NCI-H526 (cell line): ENCODE measurements around the gene NSF.
"Not testable (repeated sequence)": the region's sequence is repeated elsewhere in the genome, so short reads cannot be mapped to it uniquely, and the experiment has no call there.

Experiments
- DNase-seq, 2 experiments: peaks; one replicate each; lab custom pipeline; 2025; lab: John Stamatoyannopoulos, UW

The NSF gene

DNA sequence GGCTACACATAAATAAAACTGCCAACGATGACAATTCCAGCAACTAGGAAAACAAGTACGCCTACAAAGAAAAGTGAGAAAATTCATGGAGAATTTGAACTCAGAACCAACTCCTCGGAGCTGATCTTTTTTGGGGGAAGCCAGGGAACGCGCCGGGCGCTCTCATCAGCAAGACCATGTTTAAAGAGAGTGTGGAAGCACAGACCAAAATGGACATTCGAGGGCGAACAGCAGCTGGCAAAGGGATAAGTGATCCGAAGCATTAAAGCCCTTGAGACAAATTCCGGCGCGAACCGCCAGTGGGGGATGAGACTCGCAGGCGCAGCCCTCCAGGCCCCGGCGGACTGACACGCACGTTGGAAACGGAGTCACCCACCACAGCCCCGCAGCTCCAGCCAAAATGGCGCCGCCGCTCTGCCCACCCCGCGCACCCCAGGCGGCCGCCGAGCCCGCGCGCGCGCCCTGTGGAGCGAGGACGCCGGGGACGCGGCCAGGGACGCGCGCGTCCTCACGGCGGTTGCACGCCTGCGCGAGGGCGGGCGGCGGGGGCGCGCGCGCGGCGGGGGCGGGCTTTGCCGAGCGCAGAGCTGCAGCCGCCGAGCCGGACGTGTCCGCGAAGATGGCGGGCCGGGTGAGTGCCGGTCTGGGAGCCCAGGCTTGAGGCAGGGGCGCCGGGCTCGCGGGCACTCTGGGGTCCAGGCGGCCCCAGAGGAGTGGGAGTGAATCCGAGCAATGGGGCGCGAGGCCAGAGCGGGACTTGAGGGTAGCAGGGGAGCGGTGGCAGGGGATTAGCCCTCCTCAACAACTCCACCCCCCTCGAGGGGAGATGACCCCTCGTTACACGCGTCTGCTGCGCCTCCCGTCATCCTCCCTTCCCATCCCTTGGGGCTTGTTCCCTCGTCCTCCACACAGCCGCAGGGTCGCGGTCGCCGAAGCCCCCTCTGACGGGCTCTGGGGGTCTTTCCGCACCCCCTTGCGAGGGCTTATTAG lies at the start of gene NSF:
NSF (plus strand) TSS at position 513 of the 990 bp plus-strand sequence; CDS start at position 620, 107 bp downstream.
- not testable (repeated sequence) for DNase-seq

DNA sequence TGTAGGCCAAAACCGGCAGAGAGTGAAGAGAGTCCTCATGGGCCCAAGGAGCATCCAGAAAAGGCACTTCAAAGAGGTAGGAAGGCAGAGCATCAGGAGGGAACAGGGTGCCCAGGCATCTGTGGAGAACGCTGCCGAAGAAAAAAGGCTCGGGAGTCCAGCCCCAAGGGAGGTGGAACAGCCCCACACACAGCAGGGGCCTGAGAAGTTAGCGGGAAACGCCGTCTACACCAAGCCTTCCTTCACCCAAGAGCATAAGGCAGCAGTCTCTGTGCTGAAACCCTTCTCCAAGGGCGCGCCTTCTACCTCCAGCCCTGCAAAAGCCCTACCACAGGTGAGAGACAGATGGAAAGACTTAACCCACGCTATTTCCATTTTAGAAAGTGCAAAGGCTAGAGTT lies 41.9 kb upstream of the NSF start:
- DNase-seq = not testable (repeated sequence)

DNA sequence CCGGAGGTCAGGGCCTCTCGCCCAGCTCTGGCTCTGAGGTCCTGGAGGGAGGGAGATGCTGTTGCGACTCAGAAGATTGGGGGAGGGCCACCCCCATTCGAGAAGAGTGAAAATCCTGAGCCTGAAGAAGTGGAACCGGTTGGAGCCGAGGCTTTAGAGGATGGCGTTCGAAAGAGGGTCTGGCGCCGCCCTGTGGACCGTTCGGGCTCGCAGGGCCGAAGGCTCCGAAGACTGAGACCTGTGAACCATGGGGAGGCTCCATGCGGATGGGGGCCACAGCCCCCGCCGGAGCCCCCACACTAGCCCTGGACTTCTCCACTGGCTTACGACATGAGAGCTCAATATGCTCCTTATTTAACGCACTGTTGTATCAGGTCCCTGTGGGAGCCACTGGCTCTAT lies 31.3 kb upstream of the NSF start:
- not testable (repeated sequence) for DNase-seq

DNA sequence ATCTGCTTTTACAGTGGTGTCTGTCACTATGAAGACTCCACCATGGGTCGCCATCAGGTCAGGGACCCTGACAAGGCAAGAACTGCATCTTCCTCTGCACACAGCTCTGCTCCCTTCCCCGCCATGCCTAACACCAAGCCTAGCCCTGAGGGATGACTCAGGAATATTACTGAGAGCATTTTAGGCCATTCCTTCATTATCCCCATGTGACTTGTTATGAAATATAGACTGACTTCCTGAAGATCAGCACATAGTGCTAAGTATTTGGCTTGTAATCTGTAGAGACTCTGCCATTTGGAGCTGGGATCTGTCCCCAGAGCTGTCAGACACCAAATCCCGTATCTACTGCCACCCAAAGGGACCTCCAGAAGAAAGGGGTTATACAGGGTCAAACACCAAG lies 30.4 kb upstream of the NSF start:
- not testable (repeated sequence) for DNase-seq

DNA sequence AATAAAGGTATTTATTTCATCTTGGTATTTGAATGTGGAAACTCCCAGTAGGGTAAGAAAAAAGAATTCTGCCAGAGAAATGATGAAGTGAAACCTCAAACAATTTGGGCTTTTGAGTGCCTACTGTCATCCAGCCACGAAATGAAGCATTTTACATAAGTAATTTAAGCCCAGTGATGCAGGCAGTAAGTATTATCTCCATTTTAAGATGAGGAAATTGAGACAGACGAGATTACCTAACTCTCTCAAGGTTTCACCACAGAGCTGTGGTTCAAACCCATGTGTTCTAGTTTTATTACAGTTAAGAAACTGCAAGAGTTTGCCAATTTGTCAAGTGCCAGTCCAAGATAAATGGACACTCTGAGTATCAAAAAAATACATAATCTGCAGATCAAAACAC lies 24.2 kb upstream of the NSF start:
- not testable (repeated sequence) for DNase-seq

DNA sequence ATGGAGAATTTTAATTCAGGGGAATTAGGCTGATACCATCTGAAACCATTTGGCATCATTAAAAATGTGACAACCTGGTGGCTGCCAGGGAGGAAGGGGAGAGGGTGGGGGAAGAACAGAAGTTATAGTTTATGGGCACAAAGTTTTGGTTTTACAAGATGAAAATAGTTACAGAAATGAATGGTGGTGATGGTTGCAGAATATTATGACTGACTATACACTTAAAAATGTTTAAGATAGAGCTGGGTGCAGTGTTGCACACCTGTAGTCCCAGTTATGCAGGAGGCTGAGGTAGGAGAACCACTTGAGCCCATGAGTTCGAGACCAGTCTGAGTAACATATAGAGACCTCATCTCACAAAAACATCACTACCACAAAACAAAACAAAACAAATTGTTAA lies 23.5 kb upstream of the NSF start:
- DNase-seq = not testable (repeated sequence)

DNA sequence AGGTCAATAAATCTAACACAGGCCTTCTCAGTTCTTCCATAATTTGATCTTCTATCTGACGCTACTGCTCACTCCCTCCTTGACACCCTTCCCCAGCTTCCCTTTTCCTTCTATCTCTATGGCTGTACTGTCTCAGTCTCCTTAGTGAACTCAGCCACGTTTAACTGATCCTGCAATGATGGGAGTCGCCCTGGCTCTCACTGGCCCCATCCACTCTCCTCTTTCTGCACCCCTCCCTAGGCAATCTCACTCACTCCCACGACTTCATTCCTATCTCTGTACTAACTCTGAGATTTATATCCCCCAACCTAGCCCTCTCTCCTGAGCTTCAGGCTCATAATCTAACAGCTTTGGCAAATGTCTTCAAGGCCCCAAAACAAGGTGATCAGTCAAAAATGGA lies 18.7 kb upstream of the NSF start:
- not testable (repeated sequence) for DNase-seq

DNA sequence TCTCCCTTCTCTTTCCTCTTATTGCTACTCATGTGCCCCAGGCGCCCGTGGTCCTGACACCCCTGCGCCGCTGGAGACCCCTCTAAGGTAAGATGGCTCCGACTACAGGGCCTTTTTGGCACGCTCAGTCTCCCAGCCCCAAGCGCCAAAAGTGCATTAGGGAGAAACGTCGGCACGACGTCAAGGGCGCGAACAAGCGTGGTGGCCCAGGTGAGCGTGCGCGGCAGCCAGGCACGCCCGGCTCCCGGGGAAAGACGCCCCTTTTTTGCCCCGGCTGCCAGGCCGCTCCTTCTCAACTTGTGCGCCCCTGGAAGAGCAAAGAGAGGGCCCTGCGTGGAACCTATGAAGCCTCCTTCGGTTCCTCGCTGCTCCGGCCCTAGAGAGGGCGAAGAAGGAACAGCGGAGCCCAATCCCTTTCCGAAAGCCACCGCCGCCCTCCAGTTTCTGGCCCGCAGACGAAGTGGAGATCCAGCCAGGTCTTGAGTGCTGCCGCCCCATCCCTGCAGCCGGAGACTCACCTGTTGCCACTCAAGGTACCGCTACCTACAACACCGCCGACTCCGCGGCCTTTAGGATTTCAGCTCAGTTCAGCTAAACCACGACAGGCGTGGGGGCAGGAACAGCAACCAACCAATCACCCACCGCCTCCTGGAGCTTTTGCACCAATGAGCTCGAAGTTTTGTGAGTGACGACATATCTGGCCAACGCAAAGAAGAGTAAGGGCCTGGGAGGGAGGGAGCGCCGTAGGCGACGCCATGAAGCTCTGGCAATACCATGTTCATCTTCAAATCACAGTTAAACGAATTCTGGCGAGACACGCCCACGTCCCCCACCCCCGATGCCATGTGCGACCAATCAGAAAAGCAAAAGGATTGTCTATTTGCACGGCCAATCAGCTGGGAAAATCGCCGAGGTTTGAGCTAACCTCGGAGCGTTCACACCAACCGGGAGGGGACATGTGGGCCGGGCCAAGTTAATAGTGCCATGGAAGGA lies 11.1 kb upstream of the NSF start, which contains the start of gene ARL17A:
ARL17A (minus strand) TSS at position 609 of the 993 bp plus-strand sequence. CDS start 3,369 bp downstream, outside the sequence.
- not testable (repeated sequence) for DNase-seq

DNA sequence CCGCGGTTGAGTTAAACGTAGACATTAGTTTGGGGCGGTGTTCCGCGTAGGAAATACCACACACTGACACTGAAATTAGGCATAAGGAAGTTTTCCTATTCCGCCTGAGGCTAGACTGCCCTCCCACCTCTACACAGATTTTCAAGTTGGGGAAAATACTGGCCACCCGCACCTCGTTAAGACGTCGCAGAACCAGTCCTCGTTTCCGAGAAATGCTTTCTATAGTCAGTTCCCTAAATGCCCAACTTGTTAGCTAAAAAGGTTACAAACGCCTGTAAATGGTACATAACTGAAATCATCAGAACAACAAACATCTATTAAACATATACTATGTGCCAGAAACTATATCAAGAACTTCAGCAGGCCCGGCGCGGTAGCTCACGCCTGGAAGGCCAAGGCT lies 10.4 kb upstream of the NSF start:
- DNase-seq = not testable (repeated sequence)

DNA sequence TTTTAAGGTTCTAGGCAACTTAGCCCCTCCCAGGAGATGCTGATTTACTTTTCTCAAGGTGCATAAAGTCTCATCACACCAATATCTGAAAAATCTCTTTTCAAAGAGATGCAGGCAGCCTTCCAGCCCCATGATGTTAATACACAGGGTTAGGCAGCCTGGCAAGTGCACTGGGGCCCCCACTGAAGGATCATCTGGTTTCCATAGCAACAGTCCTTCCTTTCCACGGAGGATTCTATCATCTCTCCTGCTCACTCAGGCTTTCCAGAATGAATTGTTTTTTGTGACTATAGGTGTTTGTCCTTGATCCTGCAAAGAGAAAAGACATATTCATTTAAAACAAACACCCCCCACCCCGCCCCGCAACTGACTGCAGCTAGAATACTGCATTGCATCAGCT lies 5.0 kb upstream of the NSF start:
- DNase-seq = not testable (repeated sequence)

DNA sequence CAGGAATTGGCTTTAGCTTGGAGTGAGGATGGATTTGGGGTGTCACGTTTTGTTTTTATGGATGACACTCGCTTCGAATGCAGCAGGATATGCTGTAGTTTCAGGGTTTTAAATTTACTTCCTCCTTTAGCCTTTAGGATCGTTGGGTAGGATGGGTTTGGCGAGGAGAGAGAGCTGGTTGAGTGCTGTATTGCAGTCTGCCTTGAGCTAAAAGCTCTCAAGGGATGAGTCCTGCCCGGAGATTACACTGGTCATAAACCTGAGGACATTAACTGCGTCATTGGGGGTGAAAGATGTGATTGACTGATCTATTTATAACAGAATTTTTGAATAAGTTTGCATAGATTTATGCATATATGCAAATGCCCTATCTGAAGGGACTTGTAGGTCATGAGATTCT lies 863 bp downstream of the NSF start:
- not testable (repeated sequence) for DNase-seq

DNA sequence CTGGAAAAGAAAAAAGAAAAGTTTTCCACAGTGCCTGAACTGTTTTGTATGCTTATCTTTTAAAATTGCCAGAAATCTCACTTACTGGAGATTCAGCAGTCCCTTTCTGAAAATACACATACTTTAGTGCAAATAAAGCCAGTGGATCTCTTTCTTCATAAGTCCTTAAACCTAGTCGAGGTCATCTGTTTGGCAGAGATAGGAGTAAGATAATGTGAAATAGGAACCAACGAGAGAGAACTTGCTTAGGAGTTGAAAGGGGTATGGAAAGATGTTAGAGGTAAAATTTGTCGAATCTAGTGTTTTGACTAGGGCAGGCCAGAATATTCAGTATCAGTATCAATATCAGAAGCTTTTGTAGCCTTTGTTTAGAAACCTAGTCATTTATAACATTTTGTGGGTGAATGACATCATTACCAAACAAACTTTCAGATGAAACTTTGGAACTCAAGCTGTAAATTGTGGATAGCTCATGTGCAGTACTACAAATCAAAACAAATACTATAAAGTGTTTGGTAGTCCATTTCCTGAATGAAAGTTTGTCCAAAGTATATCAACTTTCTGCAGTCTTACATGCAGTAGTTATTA lies 8.0 kb downstream of the NSF start:
- not testable (repeated sequence) for DNase-seq

DNA sequence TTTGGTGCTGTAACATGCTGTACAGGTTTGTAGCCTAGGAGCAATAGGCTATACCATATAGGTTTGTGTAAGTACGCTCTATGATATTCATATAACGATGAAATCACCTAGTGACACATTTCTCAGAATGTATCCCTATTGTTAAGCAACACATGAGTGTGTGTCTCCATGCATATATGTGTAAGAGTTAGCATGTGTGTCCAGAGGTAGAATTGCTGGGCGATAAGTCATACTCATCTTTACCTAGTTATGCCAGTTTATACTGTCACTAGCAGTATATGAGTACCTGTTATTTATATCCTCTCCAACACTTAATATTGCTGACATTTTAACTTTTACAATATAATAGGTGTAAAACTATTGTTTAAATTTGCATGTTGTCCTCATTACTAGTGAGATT lies 10.3 kb downstream of the NSF start:
- not testable (repeated sequence) for DNase-seq

DNA sequence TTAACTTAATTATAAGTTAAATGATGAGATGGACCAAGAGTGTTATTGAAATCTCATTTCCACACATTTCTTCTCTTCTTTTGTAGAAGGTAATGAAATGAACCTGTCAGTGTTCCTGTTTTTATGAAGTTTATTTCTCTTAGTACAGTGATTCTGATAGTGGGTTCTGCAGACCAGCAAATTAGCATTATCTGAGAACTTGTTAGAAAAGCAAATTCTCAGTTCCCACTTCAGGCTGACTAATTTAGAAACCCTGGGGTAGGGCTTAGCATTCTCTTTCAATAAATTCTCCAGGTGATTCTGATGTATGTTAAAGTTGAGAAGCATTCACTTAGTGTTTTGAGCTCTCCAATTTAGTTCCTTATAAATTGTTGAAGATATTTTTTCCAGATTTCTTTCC lies 12.7 kb downstream of the NSF start:
- not testable (repeated sequence) for DNase-seq

DNA sequence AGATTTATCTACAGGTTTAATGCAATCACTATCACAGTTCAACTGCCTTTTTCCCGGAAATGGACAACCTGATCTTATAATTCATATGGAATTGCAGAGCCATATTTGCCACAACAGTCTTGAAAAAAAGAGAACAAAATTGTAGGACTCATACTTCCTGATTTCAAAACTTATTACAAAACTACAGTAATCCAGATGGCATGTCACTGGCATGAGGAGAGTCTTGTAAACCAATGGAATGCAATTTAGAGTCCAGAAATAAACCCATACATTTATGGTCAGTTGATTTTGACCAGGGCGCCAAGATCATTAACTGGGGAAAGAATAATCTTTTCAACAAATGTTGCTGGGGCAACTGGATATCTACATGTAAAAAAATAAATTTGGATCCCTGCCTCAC lies 20.8 kb downstream of the NSF start:
- not testable (repeated sequence) for DNase-seq

DNA sequence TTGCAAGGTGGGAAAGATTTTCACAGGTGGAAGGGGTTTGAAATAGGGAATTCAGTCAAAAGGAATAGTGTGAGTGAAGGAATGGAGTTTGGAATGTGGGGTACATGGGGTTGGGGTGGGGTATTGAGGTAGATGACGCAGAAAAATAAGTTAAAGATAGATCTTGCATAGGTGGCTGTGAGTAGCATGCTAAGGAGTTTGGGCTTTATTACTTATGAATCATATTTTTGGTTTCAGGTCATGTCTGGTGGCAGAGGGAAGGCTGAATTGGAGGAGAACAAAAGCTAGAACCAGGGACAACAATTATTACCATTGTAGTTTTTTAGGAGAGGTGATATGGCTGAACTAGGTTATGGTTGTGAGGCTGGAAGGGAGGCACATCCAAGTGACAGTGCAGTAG lies 23.4 kb downstream of the NSF start:
- not testable (repeated sequence) for DNase-seq

DNA sequence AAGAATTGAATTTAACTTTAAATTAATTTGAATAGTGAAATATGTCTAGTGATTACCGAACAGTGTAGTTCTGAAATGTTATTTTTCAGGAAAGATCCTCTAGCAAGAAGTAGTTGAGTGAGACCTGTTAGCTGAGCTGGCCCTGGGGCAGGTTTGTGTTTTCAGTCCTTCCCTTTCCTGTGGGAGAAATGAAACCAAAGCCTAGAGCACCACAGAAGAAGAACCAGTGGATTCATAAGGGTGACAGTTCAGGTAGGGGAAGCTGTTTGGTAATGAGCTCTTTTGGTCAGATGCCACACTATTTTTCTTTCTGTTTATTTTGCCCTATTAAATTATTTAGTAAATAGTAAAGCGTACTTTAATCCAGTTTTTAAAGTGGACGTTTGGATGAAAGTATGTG lies 26.7 kb downstream of the NSF start:
- not testable (repeated sequence) for DNase-seq

DNA sequence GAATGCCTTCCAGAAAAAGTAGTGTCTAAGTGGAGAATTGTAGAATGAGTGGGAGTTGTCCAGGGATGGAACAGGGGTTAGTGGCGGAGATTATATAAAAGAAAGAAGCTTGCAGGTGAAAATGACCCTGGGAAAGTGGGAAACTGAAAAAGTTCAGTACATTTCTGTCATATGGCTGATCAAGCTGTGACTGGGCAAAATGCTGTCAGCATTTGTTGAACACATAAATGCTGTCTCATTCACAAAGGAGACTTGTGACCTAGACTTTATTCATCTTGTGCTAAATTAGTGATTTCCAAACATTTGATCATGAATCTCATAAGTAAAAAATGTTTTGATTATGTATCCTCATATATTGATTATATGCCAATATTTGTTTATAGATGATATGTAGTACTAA lies 28.5 kb downstream of the NSF start:
- DNase-seq = not testable (repeated sequence)

DNA sequence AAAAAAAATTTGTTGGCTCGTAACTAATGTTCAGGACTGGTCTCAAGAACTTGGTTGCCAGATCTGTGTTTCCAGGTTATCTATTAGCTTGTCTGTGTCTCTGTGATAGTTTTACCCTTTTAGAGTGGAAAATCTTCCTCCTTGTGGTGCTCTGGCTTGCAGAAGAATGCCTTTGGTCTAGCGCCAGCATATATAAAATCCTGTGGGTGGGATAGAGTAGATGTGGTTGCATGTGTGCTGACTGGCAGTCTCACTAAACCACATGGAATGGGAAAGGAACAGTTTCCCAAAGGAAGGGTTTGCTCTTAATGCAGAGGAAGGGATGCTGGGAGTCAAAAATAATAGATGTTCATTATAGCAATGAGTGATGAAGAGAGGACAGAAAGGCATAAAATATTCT lies 33.3 kb downstream of the NSF start:
- DNase-seq = not testable (repeated sequence)

DNA sequence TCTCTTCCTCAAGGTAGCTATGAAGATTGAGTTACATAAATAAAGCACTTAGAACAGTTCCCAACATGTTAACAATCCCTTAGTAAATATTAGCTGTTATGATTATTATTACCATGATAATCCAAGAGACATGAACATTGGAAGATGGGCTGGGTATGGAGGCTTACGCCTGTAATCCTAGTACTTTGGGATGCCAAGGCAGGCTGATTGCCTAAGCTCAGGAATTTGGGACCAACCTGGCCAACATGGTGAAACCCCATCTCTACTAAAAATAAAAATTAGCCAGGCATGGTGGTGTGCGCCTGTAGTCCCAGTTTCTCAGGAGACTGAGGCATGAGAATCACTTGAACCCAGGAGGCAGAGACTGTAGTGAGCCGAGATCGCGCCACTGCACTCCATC lies 34.3 kb downstream of the NSF start:
- DNase-seq = not testable (repeated sequence)

DNA sequence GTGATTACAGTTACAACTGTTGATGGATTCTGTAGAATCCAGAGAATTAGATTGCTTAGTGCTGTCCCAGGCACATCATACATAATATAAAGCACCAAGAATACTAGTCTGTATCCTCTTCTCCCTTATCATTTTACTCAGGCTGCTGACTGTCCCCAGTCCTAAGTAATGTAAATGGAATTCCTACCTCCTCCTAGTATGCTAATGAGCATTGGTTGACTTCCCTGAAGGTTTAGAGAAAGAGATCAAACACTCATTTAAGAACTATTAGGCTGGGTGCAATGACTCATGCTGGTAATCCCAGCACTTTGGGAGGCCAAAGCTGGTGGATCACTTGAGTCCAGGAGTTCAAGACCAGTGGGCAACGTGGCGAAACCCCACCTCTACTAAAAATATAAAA lies 37.0 kb downstream of the NSF start:
- not testable (repeated sequence) for DNase-seq
